KOPT-K1 (cell line): Measurements from ENCODE around the gene OTULIN.
A peak's percentile ranks its signal among the peaks of the same experiment; 100 is the strongest.

Source experiments
- H3K27ac ChIP-seq: fragments of 200-600 bp; sonication (generic); 2 replicates; pipeline ENCODE4 v1.5.1; 2016; ENCODE audit warnings: antibody characterized with exemption, mild to moderate bottlenecking, low read depth, low read length; ENCODE audit not compliant: poor library complexity, severe bottlenecking
- H3K36me3 ChIP-seq: fragments of 200-600 bp; sonication (generic); 2 replicates; pipeline ENCODE4 v1.5.1; 2017; ENCODE audit warnings: antibody characterized with exemption, mild to moderate bottlenecking, low read length, moderate library complexity; ENCODE audit not compliant: insufficient read depth
- H3K9me3 ChIP-seq: fragments of 200-600 bp; sonication (generic); 2 replicates; pipeline ENCODE4 v1.5.1; 2017; ENCODE audit warnings: antibody characterized with exemption, low read length, mild to moderate bottlenecking; ENCODE audit not compliant: insufficient read depth, poor library complexity, severe bottlenecking

Gene OTULIN

DNA sequence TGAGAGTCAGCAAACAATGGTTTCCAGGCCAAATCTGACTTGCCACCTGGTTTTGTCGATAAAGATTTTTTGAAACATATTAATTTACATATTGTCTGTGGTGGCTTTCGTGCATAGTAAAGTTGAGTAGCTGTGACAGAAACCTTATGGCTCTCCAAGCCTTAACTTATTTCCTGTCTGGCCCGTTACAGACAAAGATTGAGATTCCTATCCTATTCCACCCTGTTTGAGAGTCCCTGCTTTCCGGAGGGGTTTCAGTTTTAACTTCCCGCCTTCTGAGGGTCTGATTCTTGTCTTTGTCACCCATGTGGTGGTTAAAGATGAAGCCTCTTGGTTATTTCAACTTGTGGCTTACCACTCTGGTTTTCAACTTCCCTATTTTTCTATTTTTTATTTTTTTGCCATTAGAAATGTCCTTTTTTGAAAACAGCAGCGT is 11.4 kb downstream of the OTULIN start:
- Histone ChIP-seq H3K9me3 (no peaks in the 10 kb centered on the region), H3K27ac (peak overlapping the region; percentile 53), H3K36me3 (peaks cover 49% of the 10 kb centered on the region)

DNA sequence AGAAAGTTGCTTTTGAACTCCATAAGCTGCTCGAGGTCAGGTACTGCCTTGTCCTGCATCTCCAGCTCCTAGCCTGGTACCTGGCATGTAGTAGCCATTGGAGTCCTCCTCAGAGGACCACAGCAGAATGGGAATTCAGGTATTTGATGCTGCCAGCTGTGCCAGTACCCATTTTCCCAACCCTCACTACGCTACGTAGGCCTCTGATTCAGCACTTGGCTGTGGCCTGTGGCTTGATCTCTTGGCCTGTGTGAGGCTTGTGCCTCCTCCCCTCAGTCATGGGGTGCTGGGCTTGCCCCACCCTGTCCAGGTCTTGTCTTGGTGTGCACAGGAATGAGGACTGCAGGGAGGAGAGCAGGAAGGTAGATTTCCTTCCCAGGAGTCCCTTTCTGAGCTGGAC is 11.8 kb downstream of the OTULIN start:
- H3K9me3 ChIP-seq = no peaks in the 10 kb centered on the region
- peak overlapping the region; percentile 53 for H3K27ac ChIP-seq
- peaks cover 54% of the 10 kb centered on the region for H3K36me3 ChIP-seq

GRCh38 chr5:14678773-14679334 is 14.3 kb downstream of the OTULIN start:
- Histone ChIP-seq H3K36me3 (peaks cover 78% of the 10 kb centered on the region), H3K27ac (no peak overlapping the region), H3K9me3 (no peaks in the 10 kb centered on the region)

DNA sequence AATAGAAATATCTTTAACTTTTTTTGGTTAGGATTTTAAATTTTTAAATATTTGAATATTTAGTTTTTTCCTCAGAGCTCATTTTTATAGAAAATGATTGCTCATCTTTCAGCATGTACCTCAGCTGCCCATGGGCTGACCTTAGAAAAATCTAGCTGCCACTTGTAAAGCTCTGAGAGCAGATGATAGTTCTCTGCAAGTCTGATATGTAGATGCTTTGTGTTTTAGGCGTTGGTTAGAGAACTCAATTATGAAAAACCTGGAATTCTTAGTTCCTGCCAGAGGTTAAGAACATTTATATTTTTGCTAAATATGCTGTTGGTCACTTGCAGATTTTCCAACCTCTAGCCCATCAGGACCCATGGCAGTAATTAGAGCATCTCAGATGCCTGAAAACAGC is 15.1 kb downstream of the OTULIN start:
- peaks cover 79% of the 10 kb centered on the region for H3K36me3 ChIP-seq
- H3K9me3 ChIP-seq = no peaks in the 10 kb centered on the region
- no peak overlapping the region for H3K27ac ChIP-seq

DNA sequence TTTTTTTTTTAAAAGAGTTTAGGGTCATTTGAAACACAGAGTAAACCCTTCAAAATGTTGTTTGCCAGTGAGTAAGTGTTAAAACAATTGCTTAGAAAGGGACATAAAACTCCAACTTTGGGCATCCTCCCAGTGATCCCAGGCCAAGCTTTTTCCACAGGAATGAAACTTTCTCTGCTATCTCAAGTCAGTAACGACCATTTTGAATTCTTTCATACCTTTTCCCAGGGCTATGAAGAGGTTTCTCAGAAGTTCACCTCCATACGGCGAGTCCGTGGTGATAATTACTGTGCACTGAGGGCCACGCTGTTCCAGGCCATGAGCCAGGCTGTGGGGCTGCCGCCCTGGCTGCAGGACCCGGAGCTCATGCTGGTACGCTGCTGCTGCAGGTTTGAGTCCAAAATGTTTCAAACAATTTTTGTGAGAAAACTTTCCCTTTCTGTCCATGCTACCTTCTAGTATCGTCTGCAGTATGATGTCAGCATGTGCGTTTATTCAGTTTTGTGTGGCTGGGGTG is 16.8 kb downstream of the OTULIN start:
- no peak overlapping the region for H3K27ac ChIP-seq
- peaks cover 91% of the 10 kb centered on the region for H3K36me3 ChIP-seq
- no peaks in the 10 kb centered on the region for H3K9me3 ChIP-seq

DNA sequence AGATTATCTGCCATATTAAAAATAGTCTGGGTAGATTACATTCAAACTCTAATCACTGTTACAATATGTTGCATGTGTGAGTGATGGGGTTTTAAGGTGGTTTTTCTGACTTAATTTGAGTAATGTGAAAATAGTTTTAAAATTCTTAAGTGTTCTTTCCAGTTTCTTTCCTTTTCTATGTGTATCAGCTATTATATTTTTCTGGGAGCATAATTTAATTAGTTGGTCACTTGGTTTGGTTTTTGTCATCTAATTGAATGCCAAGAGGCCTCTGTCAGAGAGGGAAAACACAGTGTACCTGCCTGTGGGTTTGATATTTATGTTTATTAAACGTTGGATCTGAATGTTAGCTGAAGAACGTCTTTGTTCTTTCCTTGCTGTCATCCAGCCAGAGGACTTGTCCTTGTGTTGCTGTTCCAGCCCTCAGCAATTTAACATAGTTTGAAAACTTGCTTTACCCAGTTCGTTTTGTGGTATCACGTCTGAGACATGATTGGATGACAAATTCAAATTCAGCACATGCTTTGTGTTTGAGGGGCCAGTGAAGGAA is 19.5 kb downstream of the OTULIN start:
- Histone ChIP-seq H3K27ac (no peak overlapping the region), H3K36me3 (peaks cover 95% of the 10 kb centered on the region)

GRCh38 chr5:14684757-14685156 is 20.2 kb downstream of the OTULIN start:
- no peaks in the 10 kb centered on the region for H3K9me3 ChIP-seq
- peaks cover 95% of the 10 kb centered on the region for H3K36me3 ChIP-seq
- H3K27ac ChIP-seq = no peak overlapping the region

More for the DNA sequence above, 19.5 kb downstream of the OTULIN start:
- H3K9me3 ChIP-seq = no peaks in the 10 kb centered on the region

- Histone ChIP-seq H3K9me3 (peaks cover 4% of the 10 kb centered on the region), H3K36me3 (peaks cover 95% of the 10 kb centered on the region), H3K27ac (no peak overlapping the region)
Measured at GRCh38 chr5:14685757-14686156, 21.2 kb downstream of the OTULIN start.

GRCh38 chr5:14686517-14686916 is 22.0 kb downstream of the OTULIN start:
- Histone ChIP-seq H3K36me3 (peaks cover 95% of the 10 kb centered on the region), H3K27ac (no peak overlapping the region), H3K9me3 (peaks cover 4% of the 10 kb centered on the region)

GRCh38 chr5:14687023-14687665 is 22.6 kb downstream of the OTULIN start:
- H3K36me3 ChIP-seq = peaks cover 95% of the 10 kb centered on the region
- no peak overlapping the region for H3K27ac ChIP-seq
- H3K9me3 ChIP-seq = peaks cover 4% of the 10 kb centered on the region

GRCh38 chr5:14693070-14693469 is 28.6 kb downstream of the OTULIN start:
- H3K9me3 ChIP-seq = peaks cover 4% of the 10 kb centered on the region
- H3K36me3 ChIP-seq = peaks cover 100% of the 10 kb centered on the region
- H3K27ac ChIP-seq = no peak overlapping the region

GRCh38 chr5:14695152-14695551 is 30.6 kb downstream of the OTULIN start:
- Histone ChIP-seq H3K36me3 (peaks cover 100% of the 10 kb centered on the region), H3K27ac (no peak overlapping the region)

GRCh38 chr5:14696057-14696456 is 31.5 kb downstream of the OTULIN start:
- no peaks in the 10 kb centered on the region for H3K9me3 ChIP-seq
- H3K36me3 ChIP-seq = peaks cover 99% of the 10 kb centered on the region
- no peak overlapping the region for H3K27ac ChIP-seq

More at GRCh38 chr5:14695152-14695551, 30.6 kb downstream of the OTULIN start:
- H3K9me3 ChIP-seq = peaks cover 2% of the 10 kb centered on the region

DNA sequence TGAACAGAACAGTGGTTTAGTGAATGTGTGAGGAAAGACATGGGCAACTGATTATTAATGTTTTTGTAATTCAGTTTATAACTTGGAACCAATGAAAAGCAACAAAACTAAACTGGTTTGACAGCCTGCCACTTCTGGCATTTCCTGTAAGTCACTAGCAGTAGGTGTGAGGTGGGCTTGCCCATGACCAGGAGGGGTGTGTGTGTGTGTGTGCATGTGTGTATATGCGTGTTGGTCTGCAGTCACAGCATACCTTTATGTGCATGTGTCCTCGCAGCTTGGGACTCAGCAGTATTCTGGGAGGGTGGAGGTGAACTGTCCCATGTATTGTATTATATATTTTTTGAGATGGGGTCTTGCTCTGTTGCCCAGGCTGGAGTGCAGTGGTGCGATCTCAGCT is 32.3 kb downstream of the OTULIN start:
- peaks cover 99% of the 10 kb centered on the region for H3K36me3 ChIP-seq
- H3K27ac ChIP-seq = no peak overlapping the region

DNA sequence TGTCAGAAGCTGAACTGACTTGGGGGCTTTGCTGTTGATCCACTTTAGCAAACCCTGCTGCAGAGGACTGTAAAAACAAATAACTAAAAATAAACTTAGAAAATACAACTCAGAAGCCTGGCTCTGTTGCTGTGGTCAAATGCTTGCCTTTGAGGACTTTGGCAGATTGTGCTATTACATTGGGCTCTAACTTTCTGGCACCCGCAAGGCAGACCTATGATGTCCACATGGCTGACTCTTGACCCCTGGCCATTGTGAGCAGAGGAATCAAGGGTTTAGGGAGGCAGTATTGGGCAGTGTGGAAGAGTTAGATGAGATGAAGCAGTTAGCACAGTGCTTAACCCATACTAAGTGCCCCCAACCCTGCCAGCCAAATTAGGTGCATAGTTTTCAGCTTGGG is 34.0 kb downstream of the OTULIN start:
- Histone ChIP-seq H3K9me3 (no peaks in the 10 kb centered on the region), H3K36me3 (peaks cover 99% of the 10 kb centered on the region), H3K27ac (no peak overlapping the region)

More for the DNA sequence above, 32.3 kb downstream of the OTULIN start:
- H3K9me3 ChIP-seq = no peaks in the 10 kb centered on the region
